NCI-H1048 (cell line): ENCODE data around the gene CPNE6.

Experiments used
- DNase-seq: peaks from one replicate; lab custom pipeline; 2025; lab: John Stamatoyannopoulos, UW

The CPNE6 gene

GRCh38 chr14:24086193-24086955 is 15.0 kb downstream of the CPNE6 start:
- DNase-seq, result no peak

- no peak for DNase-seq
Measured at GRCh38 chr14:24087004-24087403, 15.6 kb downstream of the CPNE6 start.

GRCh38 chr14:24088095-24088494 is 16.7 kb downstream of the CPNE6 start:
- no peak for DNase-seq

GRCh38 chr14:24089890-24090289 is 18.5 kb downstream of the CPNE6 start:
- DNase-seq, result no peak

GRCh38 chr14:24092110-24092504 is 20.7 kb downstream of the CPNE6 start:
- no peak for DNase-seq

- DNase-seq, result no peak
Measured at GRCh38 chr14:24092505-24093206, 21.3 kb downstream of the CPNE6 start.

- no peak for DNase-seq
Measured at GRCh38 chr14:24093207-24093900, 22.0 kb downstream of the CPNE6 start.

- peak; percentile 72 for DNase-seq
Measured at GRCh38 chr14:24093901-24094840, 22.8 kb downstream of the CPNE6 start, which contains the start of gene PCK2. Gene PCK2 (plus strand): TSS chr14:24094311. CDS start chr14:24094406, 95 bp downstream.

- DNase-seq, result no peak
Measured at GRCh38 chr14:24094841-24095270, 23.5 kb downstream of the CPNE6 start.

GRCh38 chr14:24095271-24096068 is 24.1 kb downstream of the CPNE6 start:
- no peak for DNase-seq

- DNase-seq, result no peak
Measured at GRCh38 chr14:24096545-24097181, 25.3 kb downstream of the CPNE6 start.

- DNase-seq, result no peak
Measured at GRCh38 chr14:24098229-24098926, 27.0 kb downstream of the CPNE6 start.

GRCh38 chr14:24098927-24099813 is 27.8 kb downstream of the CPNE6 start:
- no peak for DNase-seq

GRCh38 chr14:24100197-24100981 is 29.0 kb downstream of the CPNE6 start:
- no peak for DNase-seq

GRCh38 chr14:24100982-24101494 is 29.7 kb downstream of the CPNE6 start:
- DNase-seq, result no peak

GRCh38 chr14:24102357-24103048 is 31.1 kb downstream of the CPNE6 start:
- no peak for DNase-seq

- DNase-seq, result no peak
Measured at GRCh38 chr14:24103451-24103850, 32.1 kb downstream of the CPNE6 start.
